ENCODE results near the gene TNF.
A peak's percentile ranks its signal among the peaks of the same experiment; 100 is the strongest.

The TNF gene

GRCh38 chr6:31575335-31575901, at the start of gene TNF:
TSS of gene TNF (plus strand) at chr6:31575565. CDS start at chr6:31575742, 177 bp downstream.
- peak in 1 of 2 donors; percentile 41 for DNase-seq

DNA sequence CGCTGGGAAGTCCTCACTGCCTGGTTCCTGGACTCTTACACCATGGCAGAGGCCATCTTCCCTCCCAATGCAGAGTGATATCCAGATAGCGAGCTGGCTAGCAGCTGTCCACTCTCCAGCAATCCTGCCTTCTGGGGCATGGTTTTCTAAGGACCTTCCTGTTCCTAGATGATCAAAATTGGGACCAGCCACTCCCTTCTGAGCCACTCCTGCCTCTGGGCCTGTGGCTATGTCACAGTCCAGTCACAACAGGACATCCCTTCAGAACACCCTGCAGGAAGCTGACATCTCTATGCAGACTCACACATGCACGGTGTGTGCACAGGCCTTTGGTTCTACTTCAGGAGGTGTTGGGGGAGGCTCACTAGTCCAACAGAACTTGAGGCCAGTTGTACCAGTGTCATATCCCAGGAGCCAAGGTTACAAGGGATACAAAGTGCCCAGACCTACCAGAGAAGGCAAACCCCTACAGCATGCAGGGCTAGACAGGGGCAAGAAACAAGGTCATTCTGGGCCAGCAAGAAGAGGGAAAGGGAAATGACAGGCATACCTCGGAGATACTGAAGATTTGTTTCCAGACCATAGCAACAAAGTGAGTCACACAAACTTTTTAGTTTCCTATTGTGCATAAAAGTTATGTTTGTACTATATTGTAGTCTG, 49.3 kb upstream of the TNF start:
- peak in 1 of 2 donors; percentile 4 for DNase-seq

DNA sequence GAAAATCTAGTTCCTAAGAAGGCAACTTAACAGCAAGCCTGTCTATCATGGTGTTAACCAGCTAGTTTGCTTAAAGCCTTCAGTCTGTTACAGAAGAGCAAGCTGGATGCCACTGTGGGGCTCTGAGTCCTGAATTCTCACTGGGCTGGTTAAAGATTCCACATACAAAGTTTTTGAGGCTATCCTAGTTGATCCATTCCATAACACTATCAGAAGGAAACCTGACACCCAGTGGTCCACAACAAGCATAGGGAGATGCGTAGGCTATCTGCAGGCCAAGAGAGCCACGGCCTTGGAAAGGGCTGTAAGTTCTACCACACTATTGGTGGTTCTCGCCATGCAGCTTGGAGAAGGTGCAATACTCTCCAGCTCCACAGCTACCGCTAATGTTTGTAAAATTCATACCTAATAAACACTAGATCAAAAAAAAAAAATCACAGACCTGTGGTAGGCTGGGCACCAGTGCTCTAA, 47.0 kb upstream of the TNF start:
- DNase-seq: no peak

- DNase-seq: no peak
Measured at GRCh38 chr6:31528821-31529328, 46.5 kb upstream of the TNF start, which contains the start of gene MCCD1. TSS of gene MCCD1 (plus strand) at chr6:31528962. CDS start at chr6:31529015, 53 bp downstream.

DNA sequence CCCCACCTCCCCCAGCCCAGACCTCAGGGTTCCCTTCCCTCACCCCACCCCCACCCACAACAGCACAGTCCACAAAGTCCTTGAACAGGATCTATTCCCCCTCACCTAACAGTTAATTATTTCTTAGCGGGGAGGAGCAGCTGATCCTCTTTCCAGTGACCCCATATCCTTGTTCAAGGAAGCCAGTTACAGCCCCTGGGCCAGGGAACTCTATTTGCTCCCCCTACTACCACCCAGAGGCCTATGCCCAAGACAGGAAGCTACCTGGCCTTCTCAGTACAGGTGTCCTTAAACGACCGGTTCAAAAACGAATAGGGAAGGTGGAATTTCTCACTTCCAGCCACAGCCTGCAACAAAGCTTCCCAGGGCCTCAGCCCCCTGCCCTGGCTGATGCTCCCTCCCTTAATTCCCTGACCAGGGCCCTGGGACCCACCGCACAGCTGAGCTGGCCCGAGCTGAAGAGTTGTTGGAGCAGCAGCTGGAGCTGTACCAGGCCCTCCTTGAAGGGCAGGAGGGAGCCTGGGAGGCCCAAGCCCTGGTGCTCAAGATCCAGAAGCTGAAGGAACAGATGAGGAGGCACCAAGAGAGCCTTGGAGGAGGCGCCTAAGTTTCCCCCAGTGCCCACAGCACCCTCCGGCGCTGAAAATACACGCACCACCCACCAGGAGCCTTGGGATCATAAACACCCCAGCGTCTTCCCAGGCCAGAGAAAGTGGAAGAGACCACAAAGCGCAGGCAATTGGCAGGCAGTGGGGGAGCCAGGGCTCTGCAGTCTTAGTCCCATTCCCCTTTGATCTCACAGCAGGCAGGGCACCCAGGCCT, 45.8 kb upstream of the TNF start:
- no peak for DNase-seq

DNA sequence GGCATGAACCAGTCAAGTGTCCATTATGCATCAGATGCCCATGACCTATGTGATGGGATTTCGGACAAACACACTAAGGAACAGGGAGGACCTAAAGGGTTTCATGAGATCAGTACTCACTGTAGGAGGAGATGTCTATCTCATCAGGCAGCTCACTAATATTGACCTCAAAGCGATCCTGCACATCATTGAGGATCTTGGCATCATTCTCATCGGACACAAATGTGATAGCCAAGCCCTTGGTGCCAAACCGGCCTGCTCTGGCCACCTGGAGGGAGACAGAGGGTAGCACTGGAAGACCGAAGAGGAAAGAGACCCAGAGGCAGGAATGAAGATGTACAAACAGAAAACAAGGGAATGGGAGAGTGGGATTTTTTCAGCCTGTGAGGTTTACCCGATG, 44.7 kb upstream of the TNF start:
- no peak for DNase-seq

GRCh38 chr6:31531162-31531561, 44.2 kb upstream of the TNF start:
- no peak for DNase-seq

- no peak for DNase-seq
Measured at GRCh38 chr6:31531771-31532643, 43.4 kb upstream of the TNF start.

GRCh38 chr6:31532644-31533454, 42.5 kb upstream of the TNF start:
- no peak for DNase-seq

DNA sequence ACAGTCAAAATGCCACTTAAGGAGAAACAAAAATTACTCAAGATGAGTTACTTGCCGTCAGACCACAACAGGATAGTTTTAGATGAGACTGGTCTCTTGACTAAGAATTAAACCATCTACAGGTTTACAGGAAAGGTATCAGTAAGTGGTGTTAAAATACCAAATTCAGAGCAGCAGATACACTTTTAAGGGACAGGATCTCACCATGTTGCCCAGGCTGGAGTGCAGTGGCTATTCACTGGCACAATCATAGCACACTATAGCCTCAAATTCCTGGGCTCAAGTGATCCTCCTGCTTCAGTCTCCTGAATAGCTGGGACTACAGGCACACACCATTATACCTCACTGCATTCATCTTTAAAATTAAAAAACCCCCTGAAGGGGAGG, 41.9 kb upstream of the TNF start:
- DNase-seq: no peak

DNA sequence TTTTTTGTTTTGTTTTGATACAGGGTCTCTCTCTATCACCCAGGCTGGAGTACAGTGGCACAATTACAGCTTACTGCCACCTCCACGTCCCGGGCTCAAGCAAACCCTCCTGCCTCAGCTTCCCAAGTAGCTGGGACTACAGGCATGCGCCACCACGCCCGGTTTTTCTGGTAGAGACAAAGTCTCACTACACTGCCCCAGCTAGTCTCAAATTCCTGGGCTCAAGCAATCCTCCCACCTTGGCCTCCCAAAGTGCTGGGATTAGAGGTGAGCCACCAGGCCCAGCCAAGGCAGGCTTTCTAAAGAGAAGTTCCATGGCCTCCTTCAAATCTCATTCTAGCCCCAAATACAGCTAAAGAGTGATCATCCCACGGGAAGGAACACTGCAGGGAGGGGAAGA, 41.4 kb upstream of the TNF start:
- DNase-seq: no peak

DNA sequence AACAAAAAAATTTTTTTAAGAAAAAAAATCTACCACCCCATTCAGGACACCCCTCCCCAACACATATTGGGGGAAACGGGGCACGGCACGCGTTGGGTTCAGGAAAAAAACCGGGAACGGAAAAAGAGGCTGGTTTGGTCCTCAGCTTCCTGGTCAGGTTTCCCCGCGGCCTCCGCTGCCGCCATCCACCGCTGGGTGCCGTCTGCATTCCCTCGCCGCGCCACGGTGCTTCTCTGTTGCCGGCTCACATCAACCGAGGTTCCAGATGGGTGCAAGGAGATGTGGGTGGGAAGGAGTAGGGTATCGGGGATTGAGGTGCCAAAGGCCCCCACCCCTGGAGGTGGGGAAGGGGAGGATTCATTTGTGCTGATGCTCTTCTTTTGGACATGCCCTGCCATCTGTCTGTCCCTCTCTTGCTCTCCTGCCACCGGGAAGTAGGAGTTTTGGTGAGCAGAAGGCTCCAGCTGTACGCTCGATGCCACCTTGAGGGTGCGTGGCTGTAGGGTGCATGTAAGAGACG, 40.8 kb upstream of the TNF start:
- no peak for DNase-seq

DNA sequence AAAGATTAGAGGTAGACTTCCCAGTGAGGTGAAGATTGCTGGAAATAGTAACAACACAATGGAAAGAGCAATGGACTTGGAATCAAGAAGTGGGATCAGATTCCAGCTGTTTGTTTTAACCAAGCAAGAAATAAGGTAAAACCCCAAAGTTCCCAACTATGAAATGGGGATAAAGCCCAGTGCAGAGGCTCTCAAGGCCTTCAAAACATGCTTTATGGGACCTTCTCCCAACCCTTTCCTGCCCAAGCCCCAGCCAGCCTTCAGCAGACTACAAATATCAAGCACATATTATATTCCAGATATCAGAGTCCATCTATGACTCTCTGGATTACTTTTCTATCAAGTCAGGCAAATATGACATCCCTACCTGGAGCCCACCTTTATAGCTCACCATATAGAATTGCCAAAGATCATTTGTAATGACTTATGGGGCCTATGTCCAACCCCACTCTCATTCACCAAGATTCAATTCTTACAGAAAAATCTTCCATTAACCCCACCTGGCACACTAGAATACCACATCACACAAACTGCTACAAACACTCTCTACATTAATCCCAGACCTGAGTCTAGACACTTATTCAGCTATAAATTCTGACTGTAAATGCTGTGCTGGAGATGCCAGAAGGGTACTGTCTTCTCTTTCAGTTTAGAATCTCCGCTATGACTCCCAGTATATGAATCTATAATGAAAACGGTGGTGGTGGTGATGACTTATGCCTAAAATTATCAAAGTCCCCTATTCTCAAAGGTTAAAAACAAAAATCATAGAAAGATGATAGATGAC, 39.6 kb upstream of the TNF start:
- no peak for DNase-seq

DNA sequence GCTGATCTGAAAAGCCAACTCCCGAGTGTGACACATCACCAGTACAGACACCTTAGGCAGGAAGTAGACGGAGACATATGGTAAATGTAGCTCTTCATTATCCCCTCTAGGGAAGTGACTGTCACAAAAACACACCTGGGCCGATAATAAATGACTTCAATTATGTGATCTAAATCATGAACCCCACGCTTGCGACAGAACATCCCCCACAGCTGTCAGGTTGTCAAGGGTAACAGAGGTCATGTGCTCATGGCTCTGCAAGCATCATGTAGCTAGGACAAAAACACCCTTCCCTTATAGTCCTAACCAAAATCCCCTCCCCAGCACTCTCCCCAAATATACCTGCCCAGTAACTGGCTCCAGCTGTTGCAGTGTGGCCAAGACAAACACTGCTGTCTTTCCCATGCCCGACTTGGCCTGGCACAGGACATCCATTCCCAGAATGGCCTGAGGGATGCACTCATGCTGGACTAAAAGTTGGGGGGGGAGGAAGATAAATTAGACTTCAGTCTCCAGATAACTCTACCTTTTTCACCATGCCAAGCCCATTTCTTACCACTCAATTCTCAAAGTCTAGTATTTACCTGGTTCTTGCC, 36.5 kb upstream of the TNF start:
- no peak for DNase-seq

- no peak for DNase-seq
Measured at GRCh38 chr6:31540640-31541039, 34.7 kb upstream of the TNF start.

- no peak for DNase-seq
Measured at GRCh38 chr6:31541059-31541657, 34.2 kb upstream of the TNF start.

GRCh38 chr6:31541658-31542521, 33.5 kb upstream of the TNF start, which contains the start of gene DDX39B:
TSS of gene DDX39B (minus strand) at chr6:31542003. CDS start at chr6:31540532, 1,471 bp downstream.
- DNase-seq: peak; percentile 88 to 92

DNA sequence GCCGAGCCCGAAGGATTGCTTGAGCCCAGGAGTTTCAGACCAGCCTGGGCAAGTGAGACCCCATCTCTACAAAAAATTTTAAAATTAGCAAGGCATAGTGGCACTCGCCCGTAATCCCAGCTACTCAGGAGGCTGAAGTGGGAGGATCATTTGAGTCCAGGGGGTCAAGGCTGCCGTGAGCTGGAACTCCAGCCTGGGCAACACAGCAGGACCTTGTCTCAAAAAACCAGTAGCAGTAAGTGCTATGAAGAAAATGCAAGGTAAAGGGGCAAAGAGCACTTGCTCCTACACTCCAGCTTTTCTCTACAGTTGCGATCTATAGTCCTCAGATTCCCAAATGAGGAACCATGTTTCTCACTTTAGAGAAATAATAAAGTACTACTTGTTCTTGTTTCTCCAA, 31.7 kb upstream of the TNF start:
- DNase-seq: no peak

- no peak for DNase-seq
Measured at GRCh38 chr6:31544676-31545075, 30.7 kb upstream of the TNF start.

All from bone marrow (tissue), 2 donors.